HCT116 (cell line): ENCODE results near the gene VEPH1. TPM values are rescaled to one million over a fixed set of nuclear protein-coding genes. Genes with fewer than 3 reads are reported as not detected.

Experiments used
- ATAC-seq: fragments of 200-7000 bp; cut with Tn5 transposase; 2 replicates; pipeline ENCODE4 v1.9.1; 2020; ENCODE audit warnings: mild to moderate bottlenecking, moderate library complexity
- BruUV-seq: library from RNA; stranded (reverse); fragments of 400-500 nt; replicated peaks from 2 replicates; lab custom pipeline; 2021; lab: Mats Ljungman, UMichigan
- CTCF ChIA-PET: fragments of 300-600 bp; sonication (Branson Sonifier 250); formaldehyde crosslinking; loops from one replicate; lab custom pipeline; 2021; ENCODE audit warnings: antibody characterized with exemption; lab: Charles Lee
- POLR2A ChIA-PET: fragments of 300-600, 350-600 bp; sonication (Branson Sonifier 250); formaldehyde crosslinking; loops from one replicate; lab custom pipeline; 2021; ENCODE audit warnings: antibody characterized with exemption; lab: Charles Lee
- RAD21 ChIA-PET, 2 experiments: fragments of 300-600 bp; sonication (Branson Sonifier 250); formaldehyde crosslinking; loops; one replicate each; lab custom pipeline; 2023; ENCODE audit warnings: low total read pairs in 2 of 2; ENCODE audit not compliant: uncharacterized antibody in 2 of 2, unreplicated experiment in 2 of 2, low non-redundant PET in 1 of 2; lab: Charles Lee
- DNase-seq: peaks from one replicate; pipeline ENCODE4 v3.0.0-alpha.2; 2010; ENCODE audit warnings: low read depth, low spot score
- H2AFZ ChIP-seq: fragments of 200-600 bp; shearing (Covaris generic), sonication (generic); 2 replicates; pipeline ENCODE4 v1.6.1; 2017; ENCODE audit warnings: low read depth, mixed run types, mixed read lengths, antibody characterized with exemption, low read length; ENCODE audit not compliant: poor library complexity, severe bottlenecking
- H3K27ac ChIP-seq: 2 replicates; pipeline ENCODE4 v1.5.1; 2012; ENCODE audit warnings: low read depth, low read length
- H3K27me3 ChIP-seq: fragments of 200-600 bp; sonication (generic); 2 replicates; pipeline ENCODE4 v1.6.1; 2016; ENCODE audit warnings: mixed run types, low read length, mixed read lengths; ENCODE audit not compliant: insufficient read depth
- H3K36me3 ChIP-seq, 2 experiments: fragments of 200-500 bp in 1 of 2; fragments of 200-600 bp in 1 of 2; sonication (Bioruptor generic) in 1 of 2; sonication (generic) in 1 of 2; 2 replicates each; pipeline versions ENCODE4 v1.5.1 to v1.6.1; 2014 to 2016; ENCODE audit warnings: low read length in 2 of 2, inconsistent platforms in 1 of 2, mixed read lengths in 1 of 2, mixed run types in 1 of 2; ENCODE audit not compliant: insufficient read depth in 2 of 2, control insufficient read depth in 1 of 2
- H3K4me1 ChIP-seq, 2 experiments: fragments of 200-600 bp in 1 of 2; sonication (generic) in 1 of 2; 2 replicates each; pipeline versions ENCODE4 v1.5.1 to v1.6.1; 2012 to 2017; ENCODE audit warnings: low read length in 2 of 2, inconsistent platforms in 1 of 2, mild to moderate bottlenecking in 1 of 2, mixed read lengths in 1 of 2, mixed run types in 1 of 2, moderate library complexity in 1 of 2; ENCODE audit not compliant: insufficient read depth in 2 of 2, control insufficient read depth in 1 of 2
- H3K4me2 ChIP-seq: fragments of 200-600 bp; sonication (generic); 2 replicates; pipeline ENCODE4 v1.6.1; 2017; ENCODE audit warnings: mixed run types, low read length, mixed read lengths
- H3K4me3 ChIP-seq, 2 experiments: fragments of 200-600 bp in 1 of 2; sonication (generic) in 1 of 2; replicated peaks in 1 of 2; 2 replicates each; pipeline ENCODE4 v1.5.1; 2011 to 2016; ENCODE audit warnings: low read length in 2 of 2, control low read depth in 1 of 2, low read depth in 1 of 2, mild to moderate bottlenecking in 1 of 2, mixed read lengths in 1 of 2, mixed run types in 1 of 2
- H3K79me2 ChIP-seq: fragments of 200-600 bp; sonication (generic); 2 replicates; pipeline ENCODE4 v1.6.1; 2017; ENCODE audit warnings: mild to moderate bottlenecking, mixed run types, low read length, moderate library complexity, mixed read lengths; ENCODE audit not compliant: insufficient read depth
- H3K9ac ChIP-seq: fragments of 200-600 bp; sonication (generic); 2 replicates; pipeline ENCODE4 v1.6.1; 2016; ENCODE audit warnings: low read length, mixed read lengths
- H3K9me2 ChIP-seq: fragments of 200-600 bp; sonication (generic), shearing (Covaris generic); 2 replicates; pipeline ENCODE4 v1.6.1; 2017; ENCODE audit warnings: mixed run types, mild to moderate bottlenecking, moderate library complexity; ENCODE audit not compliant: insufficient read depth
- H3K9me3 ChIP-seq, 2 experiments: fragments of 200-500 bp in 1 of 2; fragments of 200-600 bp in 1 of 2; sonication (Bioruptor generic) in 1 of 2; sonication (generic) in 1 of 2; 2 replicates each; pipeline ENCODE4 v1.6.1; 2014 to 2017; ENCODE audit warnings: low read length in 2 of 2, mixed read lengths in 2 of 2, inconsistent platforms in 1 of 2, low read depth in 1 of 2, mild to moderate bottlenecking in 1 of 2, mixed run types in 1 of 2, moderate library complexity in 1 of 2; ENCODE audit not compliant: control insufficient read depth in 1 of 2, insufficient read depth in 1 of 2
- H4K20me1 ChIP-seq: fragments of 200-600 bp; sonication (generic), shearing (Covaris generic); 2 replicates; pipeline ENCODE4 v1.6.1; 2017; ENCODE audit warnings: mixed run types, mild to moderate bottlenecking, moderate library complexity; ENCODE audit not compliant: insufficient read depth
- ATF3 ChIP-seq: IDR thresholded peaks from 2 replicates; pipeline ENCODE4 v1.6.1; 2012
- CEBPB ChIP-seq: IDR thresholded peaks from 2 replicates; pipeline ENCODE4 v1.6.1; 2012; ENCODE audit warnings: low read depth
- CTCF ChIP-seq, 3 experiments: fragments of 200-600 bp in 1 of 3; sonication (generic) in 1 of 3; IDR thresholded peaks in 2 of 3; conservative IDR thresholded peaks in 1 of 3; 2 replicates each; pipeline ENCODE4 v1.5.1; 2012 to 2017; ENCODE audit warnings: low read depth in 2 of 3, low read length in 2 of 3, antibody characterized with exemption in 1 of 3, borderline replicate concordance in 1 of 3, control low read depth in 1 of 3, mild to moderate bottlenecking in 1 of 3, mixed read lengths in 1 of 3, mixed run types in 1 of 3, moderate library complexity in 1 of 3; ENCODE audit not compliant: insufficient read depth in 1 of 3
- EGR1 ChIP-seq: IDR thresholded peaks from 2 replicates; pipeline ENCODE4 v1.6.1; 2012; ENCODE audit warnings: low read depth
- EZH2 ChIP-seq: fragments of 200-600 bp; sonication (generic); IDR thresholded peaks from 2 replicates; pipeline ENCODE4 v1.6.1; 2017; ENCODE audit warnings: antibody characterized with exemption, mixed run types
- FOSL1 ChIP-seq: IDR thresholded peaks from 2 replicates; pipeline ENCODE4 v1.6.1; 2012; ENCODE audit warnings: low read depth
- MAX ChIP-seq: IDR thresholded peaks from 2 replicates; pipeline ENCODE4 v1.6.1; 2012
- POLR2AphosphoS5 ChIP-seq: IDR thresholded peaks from 2 replicates; pipeline ENCODE4 v1.6.1; 2011; ENCODE audit warnings: mild to moderate bottlenecking, low read depth, low read length, moderate library complexity
- RAD21 ChIP-seq: IDR thresholded peaks from 2 replicates; pipeline ENCODE4 v1.6.1; 2012; ENCODE audit warnings: low read depth, mild to moderate bottlenecking
- SRF ChIP-seq: IDR thresholded peaks from 2 replicates; pipeline ENCODE4 v1.6.1; 2012; ENCODE audit warnings: low read depth
- TCF7L2 ChIP-seq: IDR thresholded peaks from 2 replicates; pipeline ENCODE4 v1.7.0; 2011; ENCODE audit warnings: borderline replicate concordance, inconsistent platforms; ENCODE audit not compliant: insufficient read depth, insufficient read length; ENCODE audit errors: extremely low read depth
- YY1 ChIP-seq: IDR thresholded peaks from 2 replicates; pipeline ENCODE4 v1.6.1; 2011; ENCODE audit warnings: low read length, low read depth, moderate library complexity, mild to moderate bottlenecking; ENCODE audit not compliant: insufficient replicate concordance; ENCODE audit errors: extremely low read depth
- ZBTB33 ChIP-seq: IDR thresholded peaks from 2 replicates; pipeline ENCODE4 v1.6.1; 2011; ENCODE audit warnings: mild to moderate bottlenecking, low read length, moderate library complexity; ENCODE audit not compliant: insufficient replicate concordance; ENCODE audit errors: extremely low read depth
- ZFX ChIP-seq: fragments of 450-650 bp; IDR thresholded peaks from 2 replicates; pipeline ENCODE4 v1.6.1; 2017
- ZNF274 ChIP-seq: fragments of 200-500 bp; sonication (Bioruptor generic); IDR thresholded peaks from 2 replicates; pipeline ENCODE4 v1.6.1; 2014; ENCODE audit warnings: mild to moderate bottlenecking, low read depth, low read length, inconsistent platforms
- intact Hi-C: fragments of 100-400 bp; cut with micrococcal nuclease; formaldehyde crosslinking; loops from 2 replicates; pipeline ENCODE4 v1.10.0; 2022
- total RNA-seq: library from RNA; stranded (reverse); gene quantifications from one replicate; pipeline ENCODE4 v1.2.1, GENCODE V29; 2021; ENCODE audit not compliant: unreplicated experiment

VEPH1 gene
- total RNA-seq, 1 experiment from 2014 or later: 4.9 TPM

- Histone ChIP-seq H3K9me3 (no peaks in the 10 kb centered on the region), H3K4me2 (no peak overlapping the region), H3K27ac (no peak overlapping the region), H4K20me1 (no peaks in the 10 kb centered on the region), H3K27me3 (no peaks in the 10 kb centered on the region), H3K4me3 (no peak overlapping the region), H3K36me3 (no peaks in the 10 kb centered on the region), H3K9ac (no peak overlapping the region), H2AFZ (no peak overlapping the region), H3K9me2 (no peaks in the 10 kb centered on the region), H3K4me1 (no peaks in the 10 kb centered on the region), H3K79me2 (no peaks in the 10 kb centered on the region)
- TF ChIP-seq YY1: no peak
- TF ChIP-seq SRF: no peak
- no peak for TF ChIP-seq ZFX
- TF ChIP-seq EGR1: no peak
- no peak for TF ChIP-seq FOSL1
- RAD21 ChIA-PET: no interaction called here
- POLR2A ChIA-PET: no interaction called here
- CTCF ChIA-PET: no interaction called here
- BruUV-seq: no TSS peak
- intact Hi-C loops: no loop called here
- ATAC-seq: no peak
- no peak for DNase-seq
These were observed 59.1 kb downstream of the VEPH1 start for GRCh38 chr3:157443905-157444796.

- ChIA-PET CTCF (no interaction called here), RAD21 (no interaction called here), POLR2A (no interaction called here)
- DNase-seq (no peak), ATAC-seq (no peak)
- Histone ChIP-seq H3K4me1 (peaks cover 0 to 6% of the 10 kb centered on the region in 2 experiments; a peak in 1 of 4 replicates), H3K79me2 (no peaks in the 10 kb centered on the region), H2AFZ (no peak overlapping the region), H3K9me2 (no peaks in the 10 kb centered on the region), H3K36me3 (no peaks in the 10 kb centered on the region), H3K4me3 (no peak overlapping the region), H3K27ac (no peak overlapping the region), H3K4me2 (no peak overlapping the region), H3K9ac (no peak overlapping the region), H3K27me3 (no peaks in the 10 kb centered on the region), H4K20me1 (no peaks in the 10 kb centered on the region), H3K9me3 (no peaks in the 10 kb centered on the region)
- intact Hi-C loops: no loop called here
- no TSS peak for BruUV-seq
- TF ChIP-seq ZFX (no peak), RAD21 (no peak), TCF7L2 (no peak), ZBTB33 (no peak), CTCF (IDR thresholded peaks at IDR 0.05 in 2 of 3, conservative IDR thresholded peaks at IDR 0.05 in 1 of 3; ENCODE audit: borderline replicate concordance in 1 of 3, insufficient read depth in 1 of 3, low read depth in 2 of 3, low read length in 2 of 3) (no peak), CEBPB (no peak), MAX (no peak), EZH2 (no peak), POLR2AphosphoS5 (no peak), ZNF274 (no peak), FOSL1 (no peak), ATF3 (no peak), EGR1 (no peak)
These were observed 60.5 kb downstream of the VEPH1 start for GRCh38 chr3:157442729-157443128.
